ENCODE results near the gene RALGDS. TPM values are rescaled to one million over a fixed set of nuclear protein-coding genes. Genes with fewer than 3 reads are reported as not detected.

RALGDS gene
- polyA plus RNA-seq, 1 donor (not counting 4 experiments of a cell fraction or from before 2014, with no cell fraction given): 22.6 TPM

DNA sequence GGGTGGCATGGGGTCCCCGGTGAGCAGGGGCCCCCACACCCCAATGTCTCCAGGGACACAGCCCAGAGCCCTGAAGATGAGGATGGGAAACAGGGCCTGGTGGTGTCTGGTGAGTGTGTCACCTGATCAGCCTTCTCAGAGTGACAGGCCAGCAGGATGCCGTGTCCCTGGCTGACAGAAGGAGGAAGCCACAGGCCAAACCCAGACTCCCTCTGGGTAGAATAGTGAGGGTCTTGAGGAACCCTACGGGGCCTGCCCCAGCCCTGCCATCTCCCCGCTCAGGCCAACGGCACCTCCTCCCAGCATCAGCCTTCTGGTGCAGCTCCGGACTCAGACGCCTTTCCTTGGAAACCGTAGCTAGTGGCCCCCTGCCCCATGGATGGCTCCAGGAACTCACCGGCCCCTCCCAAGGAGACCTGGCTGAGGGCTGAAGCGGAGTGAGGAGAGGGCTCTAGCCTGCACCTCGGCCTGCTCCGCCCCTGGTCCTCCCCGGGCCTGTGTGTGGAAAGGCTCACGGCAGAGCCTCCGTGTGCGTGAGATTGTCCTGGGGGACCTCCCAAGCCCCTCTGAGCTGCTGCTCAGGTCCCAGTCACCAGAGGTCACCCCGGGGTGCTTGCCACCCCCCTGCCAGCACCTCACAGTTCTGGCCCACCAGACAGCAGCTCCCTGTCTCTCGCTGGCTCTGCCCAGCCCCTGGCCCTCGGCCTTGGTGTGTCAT lies 6.0 kb downstream of the RALGDS start:
- H3K27ac ChIP-seq (ENCODE audit: control insufficient read depth, insufficient read depth, low read length): no peak overlapping the region
- H3K27me3 ChIP-seq (ENCODE audit: control insufficient read depth, extremely low read depth, insufficient read depth, low read length): no peaks in the 10 kb centered on the region
- dilution Hi-C loops (cut with MboI; ENCODE audit: extremely low pct_ligation_motif_present, low sequenced_read_pairs): no loop called here
- H3K79me2 ChIP-seq (ENCODE audit: control insufficient read depth, insufficient read depth, low read length): peaks cover 4% of the 10 kb centered on the region
- no peak overlapping the region for H3K4me3 ChIP-seq (ENCODE audit: control insufficient read depth in 2 of 3, extremely low read depth in 1 of 3, insufficient read depth in 2 of 3, low read depth in 1 of 3, low read length in 3 of 3)
- no peak overlapping the region for H2AFZ ChIP-seq (ENCODE audit: control insufficient read depth, low read length)
- DNase-seq (ENCODE audit: low read depth, low spot score) (no peak), FAIRE-seq (no peak)
- H3K9me1 ChIP-seq (ENCODE audit: control insufficient read depth, extremely low read depth, insufficient read depth, low read length): no peaks in the 10 kb centered on the region
- no peak overlapping the region for H3K9ac ChIP-seq (ENCODE audit: control insufficient read depth, extremely low read depth, insufficient read depth, low read length)
- peaks cover 20% of the 10 kb centered on the region for H3K4me1 ChIP-seq (ENCODE audit: control insufficient read depth, extremely low read depth, insufficient read depth, low read length)
- peaks cover 27% of the 10 kb centered on the region for H4K20me1 ChIP-seq (ENCODE audit: control insufficient read depth, extremely low read depth, insufficient read depth, low read length)
- peaks cover 5 to 6% of the 10 kb centered on the region in 2 experiments for H3K36me3 ChIP-seq (ENCODE audit: control insufficient read depth in 2 of 2, extremely low read depth in 1 of 2, insufficient read depth in 2 of 2, low read length in 2 of 2)
- H3K4me2 ChIP-seq (ENCODE audit: control insufficient read depth, extremely low read depth, insufficient read depth, low read depth, low read length): no peak overlapping the region
- no peaks in the 10 kb centered on the region for H3K9me3 ChIP-seq (ENCODE audit: control insufficient read depth, low read depth, low read length)
- TF ChIP-seq EZH2 (IDR thresholded peaks at IDR 0.05; ENCODE audit: low read length): no peak
- TF ChIP-seq, protein P1, sequence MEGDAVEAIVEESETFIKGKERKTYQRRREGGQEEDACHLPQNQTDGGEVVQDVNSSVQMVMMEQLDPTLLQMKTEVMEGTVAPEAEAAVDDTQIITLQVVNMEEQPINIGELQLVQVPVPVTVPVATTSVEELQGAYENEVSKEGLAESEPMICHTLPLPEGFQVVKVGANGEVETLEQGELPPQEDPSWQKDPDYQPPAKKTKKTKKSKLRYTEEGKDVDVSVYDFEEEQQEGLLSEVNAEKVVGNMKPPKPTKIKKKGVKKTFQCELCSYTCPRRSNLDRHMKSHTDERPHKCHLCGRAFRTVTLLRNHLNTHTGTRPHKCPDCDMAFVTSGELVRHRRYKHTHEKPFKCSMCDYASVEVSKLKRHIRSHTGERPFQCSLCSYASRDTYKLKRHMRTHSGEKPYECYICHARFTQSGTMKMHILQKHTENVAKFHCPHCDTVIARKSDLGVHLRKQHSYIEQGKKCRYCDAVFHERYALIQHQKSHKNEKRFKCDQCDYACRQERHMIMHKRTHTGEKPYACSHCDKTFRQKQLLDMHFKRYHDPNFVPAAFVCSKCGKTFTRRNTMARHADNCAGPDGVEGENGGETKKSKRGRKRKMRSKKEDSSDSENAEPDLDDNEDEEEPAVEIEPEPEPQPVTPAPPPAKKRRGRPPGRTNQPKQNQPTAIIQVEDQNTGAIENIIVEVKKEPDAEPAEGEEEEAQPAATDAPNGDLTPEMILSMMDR (optimal IDR thresholded peaks at IDR 0.05 in 1 of 3, IDR thresholded peaks at IDR 0.05 in 1 of 3, conservative IDR thresholded peaks at IDR 0.05 in 1 of 3; ENCODE audit: extremely low read depth in 1 of 3, insufficient read depth in 2 of 3, low read length in 3 of 3): no peak

GRCh38 chr9:133113949-133114885 lies 6.8 kb downstream of the RALGDS start:
- Histone ChIP-seq H3K27me3 (ENCODE audit: control insufficient read depth, extremely low read depth, insufficient read depth, low read length) (no peaks in the 10 kb centered on the region), H3K9me1 (ENCODE audit: control insufficient read depth, extremely low read depth, insufficient read depth, low read length) (no peaks in the 10 kb centered on the region), H3K27ac (ENCODE audit: control insufficient read depth, insufficient read depth, low read length) (no peak overlapping the region), H2AFZ (ENCODE audit: control insufficient read depth, low read length) (no peak overlapping the region), H4K20me1 (ENCODE audit: control insufficient read depth, extremely low read depth, insufficient read depth, low read length) (peaks cover 27% of the 10 kb centered on the region), H3K36me3 (ENCODE audit: control insufficient read depth in 2 of 2, extremely low read depth in 1 of 2, insufficient read depth in 2 of 2, low read length in 2 of 2) (peaks cover 5 to 11% of the 10 kb centered on the region in 2 experiments), H3K4me3 (ENCODE audit: control insufficient read depth in 2 of 3, extremely low read depth in 1 of 3, insufficient read depth in 2 of 3, low read depth in 1 of 3, low read length in 3 of 3) (no peak overlapping the region), H3K4me1 (ENCODE audit: control insufficient read depth, extremely low read depth, insufficient read depth, low read length) (peaks cover 13% of the 10 kb centered on the region), H3K9ac (ENCODE audit: control insufficient read depth, extremely low read depth, insufficient read depth, low read length) (no peak overlapping the region), H3K4me2 (ENCODE audit: control insufficient read depth, extremely low read depth, insufficient read depth, low read depth, low read length) (no peak overlapping the region), H3K9me3 (ENCODE audit: control insufficient read depth, low read depth, low read length) (no peaks in the 10 kb centered on the region), H3K79me2 (ENCODE audit: control insufficient read depth, insufficient read depth, low read length) (peaks cover 3% of the 10 kb centered on the region)
- DNase-seq (ENCODE audit: low read depth, low spot score): no peak
- TF ChIP-seq, protein P1 (optimal IDR thresholded peaks at IDR 0.05 in 1 of 3, IDR thresholded peaks at IDR 0.05 in 1 of 3, conservative IDR thresholded peaks at IDR 0.05 in 1 of 3; ENCODE audit: extremely low read depth in 1 of 3, insufficient read depth in 2 of 3, low read length in 3 of 3): no peak
- TF ChIP-seq EZH2 (IDR thresholded peaks at IDR 0.05; ENCODE audit: low read length): no peak
- dilution Hi-C loops (cut with MboI; ENCODE audit: extremely low pct_ligation_motif_present, low sequenced_read_pairs): no loop called here
- FAIRE-seq: no peak
